ENCODE data around the gene HES5. TPM values are rescaled to one million over a fixed set of nuclear protein-coding genes. Genes with fewer than 3 reads are reported as not detected.

The HES5 gene
- polyA plus RNA-seq, 1 donor (not counting 4 experiments of a cell fraction or from before 2014, with no cell fraction given) = 0.33 TPM

DNA sequence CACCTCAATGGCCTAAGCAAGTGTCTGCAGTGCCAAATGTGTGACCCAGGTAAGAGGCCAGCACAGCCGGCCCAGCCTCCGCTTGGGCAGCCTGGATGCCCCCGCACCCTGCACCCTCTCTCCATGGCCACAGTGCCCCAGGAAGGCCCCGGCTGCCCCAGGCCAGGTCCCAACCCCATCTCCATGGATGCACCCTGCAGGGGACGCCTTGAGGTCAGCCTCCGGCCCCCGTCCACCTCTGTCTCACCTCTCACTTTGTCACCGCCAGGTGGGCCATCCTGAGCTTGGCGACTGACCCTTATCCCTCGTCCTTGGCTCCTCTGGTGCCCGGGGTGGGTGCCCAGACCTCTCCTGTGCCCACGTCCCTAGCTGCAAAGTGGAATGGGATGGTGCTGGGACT lies 28.4 kb upstream of the HES5 start:
- no peak overlapping the region for H3K4me3 ChIP-seq (ENCODE audit: control insufficient read depth in 2 of 3, extremely low read depth in 1 of 3, insufficient read depth in 2 of 3, low read depth in 1 of 3, low read length in 3 of 3)
- no peak overlapping the region for H3K4me2 ChIP-seq (ENCODE audit: control insufficient read depth, extremely low read depth, insufficient read depth, low read depth, low read length)
- H3K9me1 ChIP-seq (ENCODE audit: control insufficient read depth, extremely low read depth, insufficient read depth, low read length) = no peaks in the 10 kb centered on the region
- no peak overlapping the region for H2AFZ ChIP-seq (ENCODE audit: control insufficient read depth, low read length)
- DNase-seq (ENCODE audit: low read depth, low spot score) (no peak), FAIRE-seq (no peak)
- no peaks in the 10 kb centered on the region for H3K27me3 ChIP-seq (ENCODE audit: control insufficient read depth, extremely low read depth, insufficient read depth, low read length)
- dilution Hi-C loops (cut with MboI; ENCODE audit: extremely low pct_ligation_motif_present, low sequenced_read_pairs) = no loop called here
- peaks cover 11% of the 10 kb centered on the region for H3K4me1 ChIP-seq (ENCODE audit: control insufficient read depth, extremely low read depth, insufficient read depth, low read length)
- no peaks in the 10 kb centered on the region for H3K9me3 ChIP-seq (ENCODE audit: control insufficient read depth, low read depth, low read length)
- no peaks in the 10 kb centered on the region for H3K79me2 ChIP-seq (ENCODE audit: control insufficient read depth, insufficient read depth, low read length)
- no peaks in the 10 kb centered on the region for H4K20me1 ChIP-seq (ENCODE audit: control insufficient read depth, extremely low read depth, insufficient read depth, low read length)
- no peaks in the 10 kb centered on the region for H3K36me3 ChIP-seq (ENCODE audit: control insufficient read depth in 2 of 2, extremely low read depth in 1 of 2, insufficient read depth in 2 of 2, low read length in 2 of 2)
- no peak for TF ChIP-seq EZH2 (IDR thresholded peaks at IDR 0.05; ENCODE audit: low read length)
- TF ChIP-seq, protein P1, sequence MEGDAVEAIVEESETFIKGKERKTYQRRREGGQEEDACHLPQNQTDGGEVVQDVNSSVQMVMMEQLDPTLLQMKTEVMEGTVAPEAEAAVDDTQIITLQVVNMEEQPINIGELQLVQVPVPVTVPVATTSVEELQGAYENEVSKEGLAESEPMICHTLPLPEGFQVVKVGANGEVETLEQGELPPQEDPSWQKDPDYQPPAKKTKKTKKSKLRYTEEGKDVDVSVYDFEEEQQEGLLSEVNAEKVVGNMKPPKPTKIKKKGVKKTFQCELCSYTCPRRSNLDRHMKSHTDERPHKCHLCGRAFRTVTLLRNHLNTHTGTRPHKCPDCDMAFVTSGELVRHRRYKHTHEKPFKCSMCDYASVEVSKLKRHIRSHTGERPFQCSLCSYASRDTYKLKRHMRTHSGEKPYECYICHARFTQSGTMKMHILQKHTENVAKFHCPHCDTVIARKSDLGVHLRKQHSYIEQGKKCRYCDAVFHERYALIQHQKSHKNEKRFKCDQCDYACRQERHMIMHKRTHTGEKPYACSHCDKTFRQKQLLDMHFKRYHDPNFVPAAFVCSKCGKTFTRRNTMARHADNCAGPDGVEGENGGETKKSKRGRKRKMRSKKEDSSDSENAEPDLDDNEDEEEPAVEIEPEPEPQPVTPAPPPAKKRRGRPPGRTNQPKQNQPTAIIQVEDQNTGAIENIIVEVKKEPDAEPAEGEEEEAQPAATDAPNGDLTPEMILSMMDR (optimal IDR thresholded peaks at IDR 0.05 in 1 of 3, IDR thresholded peaks at IDR 0.05 in 1 of 3, conservative IDR thresholded peaks at IDR 0.05 in 1 of 3; ENCODE audit: extremely low read depth in 1 of 3, insufficient read depth in 2 of 3, low read length in 3 of 3) = no peak
- no peak overlapping the region for H3K9ac ChIP-seq (ENCODE audit: control insufficient read depth, extremely low read depth, insufficient read depth, low read length)
- H3K27ac ChIP-seq (ENCODE audit: control insufficient read depth, insufficient read depth, low read length) = no peak overlapping the region

DNA sequence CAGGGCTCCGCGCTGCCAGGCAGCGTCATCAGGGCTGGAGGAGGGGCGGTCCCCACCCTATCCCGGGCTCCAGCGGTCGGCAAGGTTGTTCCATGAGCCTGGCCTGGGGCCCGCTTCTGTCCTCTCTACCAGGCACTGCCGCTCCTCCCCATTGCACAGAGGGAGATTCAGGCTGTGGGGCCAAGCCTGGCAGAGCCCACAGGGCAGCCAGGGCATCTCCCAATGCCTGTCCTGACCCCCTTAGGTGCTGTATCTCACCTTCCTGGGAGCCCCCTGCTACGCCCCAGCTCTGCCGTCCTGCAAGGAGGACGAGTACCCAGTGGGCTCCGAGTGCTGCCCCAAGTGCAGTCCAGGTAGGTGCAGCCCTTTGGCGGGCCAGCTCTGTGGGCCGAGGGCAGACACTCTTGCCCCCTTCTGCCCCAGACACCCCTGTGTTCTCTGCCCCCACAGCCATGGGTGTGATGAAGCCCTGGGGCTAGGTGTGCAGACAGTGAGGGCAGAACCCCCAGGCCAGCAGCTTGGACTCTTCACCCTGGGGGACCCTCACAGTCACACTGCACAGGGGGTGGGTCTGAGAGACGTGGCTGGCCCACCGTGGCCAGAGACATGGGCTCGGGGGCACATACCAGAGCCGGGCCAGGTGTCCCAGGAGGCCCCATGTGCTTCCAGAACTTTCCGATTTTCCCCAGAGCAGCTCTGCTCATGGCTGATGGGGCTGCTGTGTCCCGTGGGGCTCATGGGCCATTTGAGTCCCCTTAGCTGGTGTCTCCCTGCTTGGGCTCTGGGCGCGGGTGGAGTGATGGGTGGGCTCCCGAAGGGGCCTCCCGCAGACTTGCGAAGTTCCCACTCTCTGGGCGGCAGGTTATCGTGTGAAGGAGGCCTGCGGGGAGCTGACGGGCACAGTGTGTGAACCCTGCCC lies 27.7 kb upstream of the HES5 start:
- H3K27ac ChIP-seq (ENCODE audit: control insufficient read depth, insufficient read depth, low read length) = no peak overlapping the region
- no peaks in the 10 kb centered on the region for H3K79me2 ChIP-seq (ENCODE audit: control insufficient read depth, insufficient read depth, low read length)
- H4K20me1 ChIP-seq (ENCODE audit: control insufficient read depth, extremely low read depth, insufficient read depth, low read length) = no peaks in the 10 kb centered on the region
- no peak overlapping the region for H3K9ac ChIP-seq (ENCODE audit: control insufficient read depth, extremely low read depth, insufficient read depth, low read length)
- dilution Hi-C loops (cut with MboI; ENCODE audit: extremely low pct_ligation_motif_present, low sequenced_read_pairs) = no loop called here
- no peaks in the 10 kb centered on the region for H3K36me3 ChIP-seq (ENCODE audit: control insufficient read depth in 2 of 2, extremely low read depth in 1 of 2, insufficient read depth in 2 of 2, low read length in 2 of 2)
- no peaks in the 10 kb centered on the region for H3K27me3 ChIP-seq (ENCODE audit: control insufficient read depth, extremely low read depth, insufficient read depth, low read length)
- no peaks in the 10 kb centered on the region for H3K9me3 ChIP-seq (ENCODE audit: control insufficient read depth, low read depth, low read length)
- no peak for FAIRE-seq
- no peak for DNase-seq (ENCODE audit: low read depth, low spot score)
- TF ChIP-seq, protein P1 (optimal IDR thresholded peaks at IDR 0.05 in 1 of 3, IDR thresholded peaks at IDR 0.05 in 1 of 3, conservative IDR thresholded peaks at IDR 0.05 in 1 of 3; ENCODE audit: extremely low read depth in 1 of 3, insufficient read depth in 2 of 3, low read length in 3 of 3) = no peak
- no peak for TF ChIP-seq EZH2 (IDR thresholded peaks at IDR 0.05; ENCODE audit: low read length)
- peaks cover 11% of the 10 kb centered on the region for H3K4me1 ChIP-seq (ENCODE audit: control insufficient read depth, extremely low read depth, insufficient read depth, low read length)
- no peak overlapping the region for H2AFZ ChIP-seq (ENCODE audit: control insufficient read depth, low read length)
- H3K9me1 ChIP-seq (ENCODE audit: control insufficient read depth, extremely low read depth, insufficient read depth, low read length) = no peaks in the 10 kb centered on the region
- H3K4me3 ChIP-seq (ENCODE audit: control insufficient read depth in 2 of 3, extremely low read depth in 1 of 3, insufficient read depth in 2 of 3, low read depth in 1 of 3, low read length in 3 of 3) = no peak overlapping the region
- peak overlapping the region; percentile 93 for H3K4me2 ChIP-seq (ENCODE audit: control insufficient read depth, extremely low read depth, insufficient read depth, low read depth, low read length)

All from keratinocyte (primary cell).